GM19035 (cell line): ENCODE data around the gene AHNAK.
"Not testable (repeated sequence)": the region's sequence is repeated elsewhere in the genome, so short reads cannot be mapped to it uniquely, and the experiment has no call there.

ENCODE experiments used
- ATAC-seq: cut with Tn5 transposase; IDR thresholded peaks from one replicate; pipeline ENCODE4 v1.9.1; 2021; ENCODE audit not compliant: unreplicated experiment

AHNAK gene

GRCh38 chr11:62572431-62572830 is 25.8 kb upstream of the AHNAK start:
- no peak for ATAC-seq

- ATAC-seq, result not testable (repeated sequence)
These were observed 24.9 kb upstream of the AHNAK start for GRCh38 chr11:62571493-62571892.

- ATAC-seq, result not testable (repeated sequence)
These were observed 24.3 kb upstream of the AHNAK start for GRCh38 chr11:62570903-62571302.

GRCh38 chr11:62569611-62570010 is 23.0 kb upstream of the AHNAK start:
- ATAC-seq, result no peak

DNA sequence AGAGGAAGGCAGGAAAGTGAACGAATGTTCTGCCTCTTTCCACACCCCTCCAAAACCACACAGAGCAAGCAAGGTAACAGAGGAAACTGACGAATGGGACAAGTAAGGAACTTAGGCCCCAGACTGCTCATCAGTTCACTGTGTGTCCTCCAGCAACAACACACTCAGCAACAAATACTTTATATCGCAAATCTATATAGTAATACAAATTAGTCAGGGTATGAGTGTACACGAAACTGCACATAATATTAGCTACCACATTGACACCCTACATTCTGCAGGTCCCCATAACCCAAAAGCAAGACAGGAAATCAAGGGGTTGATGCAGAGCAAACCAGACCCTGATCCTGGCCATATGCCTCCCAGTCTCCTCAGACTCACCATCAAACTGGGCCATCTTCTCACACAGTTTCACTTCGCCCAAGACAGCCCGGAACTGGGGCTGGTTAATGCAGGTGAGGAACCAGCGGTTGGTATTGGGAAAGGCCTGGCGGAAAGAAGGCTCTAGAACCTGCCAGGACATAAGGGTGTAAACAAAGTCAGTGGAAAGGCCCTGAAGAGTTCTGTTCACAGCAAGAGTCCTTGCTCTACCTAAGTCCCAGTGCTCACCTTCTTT is 20.5 kb upstream of the AHNAK start:
- no peak for ATAC-seq

DNA sequence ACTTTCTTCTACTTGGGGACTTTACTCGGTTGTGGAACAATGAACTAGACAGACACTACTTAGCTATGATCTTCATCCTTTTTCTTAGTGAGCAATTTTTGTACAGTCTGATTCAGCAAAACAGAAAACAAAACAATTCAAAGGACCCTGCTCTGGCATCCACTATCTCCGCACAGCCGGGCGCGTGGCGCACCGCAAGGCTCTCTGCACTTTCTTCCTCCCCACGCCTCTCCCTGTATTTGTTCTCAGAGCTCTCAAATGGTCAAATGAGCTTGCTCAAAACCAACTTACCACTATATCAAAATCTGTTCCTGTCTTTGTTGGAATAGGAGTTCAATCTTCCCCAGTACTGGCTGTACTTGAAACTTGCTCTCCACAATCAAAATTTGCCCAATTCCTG is 19.6 kb upstream of the AHNAK start:
- ATAC-seq, result no peak

DNA sequence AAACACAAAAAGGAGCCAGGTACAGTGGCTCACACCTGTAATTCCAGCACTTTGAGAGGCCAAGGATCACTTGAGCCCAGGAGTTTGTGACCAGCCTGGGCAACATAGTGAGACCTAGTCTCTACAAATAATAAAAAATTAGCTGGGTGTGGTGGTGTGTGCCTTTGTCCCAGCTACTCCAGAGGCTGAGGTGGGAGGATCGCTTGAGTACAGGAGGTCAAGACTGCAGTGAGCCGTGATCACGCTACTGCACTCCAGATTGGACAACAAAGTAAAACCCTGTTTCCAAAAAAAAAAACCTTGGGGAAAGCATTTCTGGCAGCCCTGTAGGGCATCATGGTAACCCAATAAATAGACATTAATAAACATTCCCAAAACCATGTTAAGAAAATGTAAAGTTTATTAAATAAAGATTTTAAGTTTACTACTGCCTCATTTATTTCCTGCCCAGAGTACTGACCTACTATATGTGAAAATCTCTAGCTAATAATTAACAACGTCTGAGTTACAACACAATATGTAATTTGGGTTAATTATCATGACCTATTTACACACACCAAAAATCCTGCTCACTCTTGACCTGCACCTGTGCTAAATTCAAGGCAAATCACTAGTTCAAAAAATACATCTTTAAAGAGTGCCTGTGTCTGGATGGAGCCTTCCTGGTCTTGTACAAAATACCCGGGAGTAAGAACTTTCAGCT is 18.6 kb upstream of the AHNAK start:
- no peak for ATAC-seq

GRCh38 chr11:62561677-62562230 is 15.1 kb upstream of the AHNAK start:
- not testable (repeated sequence) for ATAC-seq

GRCh38 chr11:62560566-62561103 is 14.0 kb upstream of the AHNAK start:
- no peak for ATAC-seq

- not testable (repeated sequence) for ATAC-seq
These were observed 13.0 kb upstream of the AHNAK start for GRCh38 chr11:62559626-62560025.

DNA sequence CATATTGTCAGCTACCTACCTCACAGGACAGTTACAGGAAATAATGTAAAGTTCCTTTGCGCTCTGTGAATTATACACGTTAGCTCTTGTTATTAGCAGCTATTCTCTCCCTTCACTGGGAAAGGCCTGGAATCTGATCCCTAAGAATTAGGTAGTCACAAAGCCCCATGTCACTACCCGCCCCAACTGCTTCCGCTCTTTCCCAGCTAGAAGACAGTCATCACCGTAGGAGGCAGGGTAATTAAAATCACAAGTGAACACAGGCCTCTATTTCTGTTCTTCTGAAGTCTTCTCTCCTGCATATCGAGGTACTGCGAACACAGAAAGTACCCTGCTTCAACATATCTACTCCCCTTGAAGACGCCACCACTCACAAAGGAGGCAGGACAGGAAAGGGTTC is 12.6 kb upstream of the AHNAK start:
- ATAC-seq, result no peak

GRCh38 chr11:62558669-62559068 is 12.1 kb upstream of the AHNAK start:
- no peak for ATAC-seq

DNA sequence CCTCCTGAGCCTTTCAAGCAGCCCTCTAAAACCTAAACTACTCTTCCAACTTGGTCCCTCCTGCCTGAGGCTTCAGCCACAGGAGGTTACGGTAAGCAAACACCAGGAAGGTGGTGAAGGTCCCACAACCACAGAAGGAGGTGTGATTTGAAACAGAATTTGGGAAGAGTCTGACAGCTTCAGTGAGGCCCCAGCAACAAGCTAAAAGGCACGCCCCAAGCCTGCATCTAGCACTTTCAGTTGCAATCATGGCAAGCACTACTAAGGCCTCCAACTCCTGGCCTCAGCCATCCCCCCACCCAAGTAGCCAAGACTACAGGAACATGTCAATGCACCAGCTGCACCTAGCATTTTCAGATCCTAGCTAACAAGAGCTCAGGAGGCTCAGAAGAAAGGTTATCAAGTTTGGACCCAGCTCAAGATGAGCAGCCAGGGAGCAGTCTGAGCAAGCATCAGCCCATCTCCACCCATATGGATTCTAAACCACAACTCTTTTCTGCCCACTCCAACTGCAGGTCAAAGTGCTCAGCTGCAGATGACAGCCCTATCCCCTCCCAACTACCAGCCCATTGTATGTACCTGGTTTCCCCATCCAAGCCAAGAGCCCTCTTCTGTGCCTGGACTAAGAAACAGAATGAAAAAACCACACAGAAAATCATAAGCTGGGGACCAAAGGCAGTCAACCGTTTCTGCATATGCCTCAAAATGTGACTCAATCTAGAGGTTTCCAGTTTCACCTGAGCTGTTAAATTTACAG is 10.4 kb upstream of the AHNAK start:
- ATAC-seq, result no peak

GRCh38 chr11:62556108-62556874 is 9.7 kb upstream of the AHNAK start:
- ATAC-seq, result peak; percentile 36

DNA sequence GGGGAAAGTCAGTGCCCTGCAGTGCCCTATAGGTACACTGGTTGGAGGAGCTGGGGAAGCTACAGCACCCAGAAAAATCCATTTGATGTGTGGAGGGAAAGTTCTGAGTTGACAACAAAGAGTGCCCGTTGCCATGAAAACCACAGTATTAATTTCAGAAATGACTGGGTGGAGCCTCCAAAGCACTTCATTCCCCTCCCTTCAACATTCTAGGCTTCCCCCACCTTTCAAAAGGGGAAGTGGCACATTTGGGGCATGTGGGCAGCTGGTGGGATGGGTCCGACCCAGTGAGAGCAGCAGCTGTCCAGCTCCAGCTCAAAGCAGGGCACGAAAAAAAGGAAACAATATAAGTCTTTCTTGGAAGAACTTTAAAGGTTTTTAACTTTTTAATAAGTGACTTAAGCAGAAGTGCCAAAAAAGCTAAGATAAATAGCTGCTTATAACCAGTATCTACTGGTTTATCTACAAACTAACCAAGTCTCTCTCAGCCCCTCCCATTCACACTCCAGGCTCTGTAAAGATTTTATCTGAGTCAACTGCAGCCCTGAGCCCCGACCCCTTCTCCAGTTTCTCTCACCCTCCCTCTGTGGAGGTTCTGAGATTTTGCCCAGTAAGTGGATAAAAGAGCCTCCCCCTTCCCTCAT is 9.0 kb upstream of the AHNAK start:
- ATAC-seq, result peak; percentile 40

DNA sequence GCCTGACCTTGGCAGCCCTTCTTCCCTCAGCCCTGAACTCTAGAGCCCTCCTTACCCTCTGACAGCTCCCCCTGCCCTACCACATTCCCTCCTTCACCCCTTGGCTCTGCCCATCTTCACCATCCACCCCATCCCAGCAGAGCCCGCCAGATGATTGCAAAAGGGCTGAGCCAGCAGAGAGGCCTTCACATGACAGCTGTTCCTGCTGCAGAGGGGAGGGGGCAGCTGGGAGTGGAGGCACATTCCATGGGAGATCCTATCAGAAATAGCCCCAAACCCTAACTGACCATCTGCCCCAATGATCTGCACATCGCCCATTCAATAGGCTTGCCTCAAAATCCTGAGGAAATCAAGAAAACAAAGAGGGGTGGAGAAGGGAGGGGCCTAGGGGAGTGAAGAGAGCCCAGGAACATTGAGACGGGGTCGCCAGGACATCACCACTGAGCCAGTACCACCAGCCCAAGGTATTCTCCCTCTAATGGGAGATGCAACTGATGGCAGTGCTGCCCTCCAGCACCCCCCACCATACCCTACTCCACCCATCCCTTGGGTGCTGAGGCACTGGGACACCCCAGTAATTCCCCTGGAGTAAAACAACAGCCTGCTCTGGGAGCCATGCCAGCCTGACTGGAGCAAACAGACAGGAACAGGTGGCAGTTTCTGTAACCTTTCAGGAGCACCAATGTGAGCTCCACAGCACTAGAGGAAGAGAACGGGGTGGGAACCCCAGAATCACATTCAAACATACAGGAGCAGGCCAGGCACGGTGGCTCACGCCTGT is 8.0 kb upstream of the AHNAK start:
- ATAC-seq, result no peak

DNA sequence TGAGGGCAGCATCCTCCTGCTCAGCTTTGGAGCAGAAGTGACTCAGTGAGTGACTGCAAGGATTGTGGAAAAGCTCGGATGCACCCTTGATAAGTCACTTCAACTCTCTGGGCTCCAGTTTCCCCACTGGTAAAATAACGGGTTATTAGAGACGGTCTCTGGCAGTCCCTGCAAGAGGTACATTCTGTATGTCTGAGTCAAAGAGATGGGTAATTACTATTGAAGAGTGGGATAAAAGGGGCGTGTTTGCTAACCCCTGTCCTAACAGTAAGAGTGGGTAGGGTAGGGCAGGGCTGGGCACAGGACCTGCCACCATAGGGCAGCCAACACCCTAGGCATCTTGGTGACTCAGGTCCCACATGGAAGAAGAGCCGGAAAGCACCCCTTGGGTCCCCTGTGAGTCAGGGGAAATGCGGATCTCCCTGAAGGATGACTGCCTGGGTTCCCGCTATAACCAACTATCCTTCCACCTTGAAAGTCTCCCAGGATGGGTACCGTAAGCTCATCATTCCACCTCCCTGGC is 7.3 kb upstream of the AHNAK start:
- no peak for ATAC-seq

DNA sequence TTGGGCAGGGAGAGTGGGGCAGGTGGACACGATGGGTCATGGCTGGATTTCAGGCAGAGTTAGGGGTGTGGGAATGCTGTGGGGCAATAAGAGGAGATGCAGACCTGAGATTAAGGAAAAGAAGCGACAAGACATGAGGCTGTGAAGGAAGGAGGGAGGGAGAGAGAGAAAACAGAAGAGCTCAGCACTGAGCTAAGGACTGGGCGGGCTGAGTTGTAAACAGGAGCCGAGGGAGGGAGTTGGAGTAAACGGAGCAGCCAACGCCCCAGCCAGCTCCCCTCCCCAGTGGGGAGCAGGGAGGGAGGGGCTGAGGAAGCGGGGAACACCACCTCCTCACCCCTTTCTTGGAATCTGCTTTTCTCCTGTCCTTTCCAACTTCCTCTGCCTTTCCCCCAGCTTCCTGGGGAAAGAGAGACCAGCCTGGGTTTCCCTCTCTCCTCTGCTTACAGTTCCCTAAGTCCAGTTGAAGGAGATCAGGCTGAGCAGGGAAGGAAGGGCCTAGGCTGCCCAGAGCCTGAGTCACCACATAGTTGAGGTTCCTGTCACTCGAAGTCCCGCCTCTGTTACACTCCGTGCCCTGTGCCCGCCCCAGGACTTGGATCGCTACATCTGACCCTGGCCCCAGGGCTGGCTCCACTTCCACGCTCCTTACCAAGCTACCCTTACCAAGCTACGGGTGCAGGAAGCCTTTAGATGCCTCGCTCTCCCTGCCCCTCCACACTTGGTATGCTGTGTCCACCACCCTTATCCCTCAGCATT is 6.7 kb upstream of the AHNAK start:
- no peak for ATAC-seq
